Subcutaneous abdominal adipose tissue (tissue), 5 donors: ENCODE measurements around the gene CORO1C.

Experiments
- H3K27ac ChIP-seq: one replicate; pipeline ENCODE4 v1.7.0; 2013; ENCODE audit warnings: low read depth, mild to moderate bottlenecking, inconsistent platforms, low read length, moderate library complexity
- H3K27me3 ChIP-seq, 5 donors: one replicate each; pipeline ENCODE4 v1.7.0; 2013; ENCODE audit warnings: low read length in 5 of 5, inconsistent platforms in 1 of 5; ENCODE audit not compliant: control insufficient read depth in 5 of 5, insufficient read depth in 4 of 5
- H3K36me3 ChIP-seq, 5 donors: one replicate each; pipeline ENCODE4 v1.7.0; 2013; ENCODE audit warnings: low read length in 5 of 5; ENCODE audit not compliant: control insufficient read depth in 5 of 5, insufficient read depth in 5 of 5
- H3K4me1 ChIP-seq, 5 donors: one replicate each; pipeline ENCODE4 v1.7.0; 2013; ENCODE audit warnings: low read length in 5 of 5, mild to moderate bottlenecking in 3 of 5, moderate library complexity in 1 of 5; ENCODE audit not compliant: control insufficient read depth in 5 of 5, insufficient read depth in 5 of 5
- H3K4me3 ChIP-seq, 5 donors: one replicate each; pipeline ENCODE4 v1.7.0; 2013; ENCODE audit warnings: low read length in 5 of 5, low read depth in 1 of 5
- H3K9ac ChIP-seq, 5 donors: one replicate each; pipeline ENCODE4 v1.7.0; 2013; ENCODE audit warnings: low read length in 5 of 5, mild to moderate bottlenecking in 4 of 5, moderate library complexity in 3 of 5
- H3K9me3 ChIP-seq, 5 donors: one replicate each; pipeline ENCODE4 v1.7.0; 2013; ENCODE audit warnings: low read length in 5 of 5; ENCODE audit not compliant: control insufficient read depth in 5 of 5
- donor health status: healthy.
- donor health status: healthy.
- donor health status: healthy.
- donor health status: healthy.
- donor health status: healthy.

Gene CORO1C

DNA sequence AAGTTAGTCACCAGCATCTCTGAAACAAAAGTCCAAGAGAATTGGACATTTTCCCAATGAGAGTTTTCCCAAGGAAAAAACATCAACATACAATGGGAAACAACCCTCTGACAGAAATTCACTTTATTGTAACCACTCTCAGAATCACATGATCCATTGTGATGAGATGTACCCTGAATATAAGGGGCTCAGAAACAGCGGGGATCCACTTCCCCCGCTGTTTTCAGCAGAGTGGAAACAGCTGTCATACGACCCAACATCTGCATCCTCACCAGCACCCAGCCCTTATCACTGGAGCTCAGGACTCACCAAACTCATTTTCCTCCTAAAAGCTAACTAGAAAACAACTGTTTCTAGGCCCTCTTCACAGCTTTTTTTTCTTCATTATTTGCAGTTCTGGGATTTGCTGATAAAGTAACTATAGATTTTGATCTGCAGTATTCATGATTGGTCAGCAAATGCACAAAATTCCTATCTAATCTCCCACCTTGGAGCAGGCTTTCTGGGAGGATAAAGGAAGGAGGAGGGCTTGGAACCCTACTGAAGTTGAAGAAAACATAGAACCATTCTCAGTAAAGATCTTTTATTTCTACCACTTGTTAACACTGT, 31.3 kb downstream of the CORO1C start:
- no peaks in the 10 kb centered on the region for H3K27me3 ChIP-seq
- no peaks in the 10 kb centered on the region for H3K9me3 ChIP-seq
- H3K9ac ChIP-seq: no peak overlapping the region
- H3K36me3 ChIP-seq: peaks cover 13 to 40% (median 23%) of the 10 kb centered on the region in 5 donors
- peaks cover 1 to 46% (median 37%) of the 10 kb centered on the region in 5 donors for H3K4me1 ChIP-seq
- peak overlapping the region; percentile 21 for H3K27ac ChIP-seq
- H3K4me3 ChIP-seq: no peak overlapping the region

DNA sequence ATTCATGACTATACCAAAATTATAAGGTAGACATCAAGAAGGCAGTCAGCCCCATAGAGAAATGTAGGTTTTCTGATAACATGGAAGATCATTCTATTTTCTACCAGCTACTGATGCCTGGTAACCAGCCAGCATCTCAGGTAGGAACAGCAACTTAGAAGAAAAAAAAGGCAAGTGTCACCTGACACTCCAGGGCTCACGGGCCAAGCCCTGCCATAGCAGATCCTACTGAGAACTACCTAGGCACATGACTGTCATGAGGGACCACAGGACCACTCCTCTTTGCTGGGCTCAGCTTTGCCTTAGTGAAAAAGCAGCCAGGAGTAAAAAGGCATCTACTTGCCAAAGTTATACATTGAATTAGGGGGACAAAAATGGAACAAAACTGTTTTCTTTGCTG, 33.4 kb downstream of the CORO1C start:
- Histone ChIP-seq H3K9me3 (no peaks in the 10 kb centered on the region), H3K4me1 (peaks cover 0 to 37% (median 33%) of the 10 kb centered on the region in 5 donors), H3K27me3 (no peaks in the 10 kb centered on the region), H3K36me3 (peaks cover 13 to 40% (median 25%) of the 10 kb centered on the region in 5 donors), H3K9ac (no peak overlapping the region), H3K27ac (no peak overlapping the region), H3K4me3 (no peak overlapping the region)

DNA sequence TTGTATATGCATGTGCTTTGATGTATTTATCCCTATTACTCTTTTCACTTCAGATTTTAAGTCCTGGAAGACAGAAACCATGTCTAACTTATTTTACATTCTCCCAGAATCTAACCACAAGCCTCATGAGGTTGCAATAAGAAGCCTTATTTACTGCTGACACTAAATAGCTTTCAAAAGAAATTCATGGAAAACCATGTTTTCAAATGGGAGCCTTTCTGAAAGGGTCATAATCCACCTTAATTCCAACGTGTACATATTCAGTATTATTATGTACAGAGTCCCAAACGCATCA, 34.4 kb downstream of the CORO1C start:
- H3K9ac ChIP-seq: no peak overlapping the region
- H3K27ac ChIP-seq: peak overlapping the region; percentile 18
- no peaks in the 10 kb centered on the region for H3K9me3 ChIP-seq
- H3K27me3 ChIP-seq: no peaks in the 10 kb centered on the region
- H3K4me3 ChIP-seq: no peak overlapping the region
- peaks cover 6 to 34% (median 33%) of the 10 kb centered on the region in 5 donors for H3K4me1 ChIP-seq
- peaks cover 13 to 37% (median 25%) of the 10 kb centered on the region in 5 donors for H3K36me3 ChIP-seq

DNA sequence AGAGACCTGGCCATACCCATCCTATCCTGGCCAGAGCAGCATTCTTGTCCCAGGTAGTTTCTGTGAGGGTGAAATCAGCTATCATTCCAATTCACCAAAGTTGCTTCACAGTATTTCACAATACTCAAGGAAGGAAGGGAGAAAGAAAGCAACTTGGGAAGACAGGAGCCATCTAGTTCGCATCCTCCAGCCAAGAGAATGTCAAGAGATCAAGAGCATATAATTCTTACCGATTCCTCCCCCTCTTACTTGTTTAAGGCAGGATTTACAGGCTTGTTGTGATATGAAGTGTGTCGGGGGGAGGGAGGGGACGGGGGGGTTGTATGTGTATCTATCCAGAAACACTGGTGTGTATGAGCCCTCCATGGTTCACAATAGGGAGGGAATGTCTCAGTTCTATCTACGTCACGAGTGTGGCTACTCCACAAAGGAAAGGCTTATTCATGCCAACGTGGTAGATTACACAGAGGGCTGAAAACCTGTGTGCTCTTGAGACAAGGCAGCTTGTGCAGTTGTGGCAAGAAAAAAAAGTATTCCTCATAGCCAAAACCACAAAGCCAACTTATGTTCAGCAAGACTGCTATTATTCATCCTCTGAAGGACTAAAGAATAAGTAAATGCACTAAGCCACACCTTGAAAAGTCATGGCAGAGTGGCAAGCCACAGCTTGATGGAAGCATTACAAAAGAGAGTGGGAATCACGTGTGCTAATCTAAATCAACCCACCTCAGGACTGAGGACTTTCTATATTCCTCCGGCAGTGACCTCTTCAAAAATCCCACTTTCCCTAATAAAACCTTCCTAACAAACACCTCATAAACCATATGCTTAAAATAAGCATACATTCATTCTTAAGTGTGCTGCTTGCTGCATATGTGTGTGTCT, 35.0 kb downstream of the CORO1C start:
- Histone ChIP-seq H3K9me3 (no peaks in the 10 kb centered on the region), H3K4me1 (peaks cover 11 to 34% (median 32%) of the 10 kb centered on the region in 5 donors), H3K27me3 (no peaks in the 10 kb centered on the region), H3K36me3 (peaks cover 13 to 37% (median 25%) of the 10 kb centered on the region in 5 donors), H3K4me3 (no peak overlapping the region), H3K27ac (peak overlapping the region; percentile 18), H3K9ac (no peak overlapping the region)

DNA sequence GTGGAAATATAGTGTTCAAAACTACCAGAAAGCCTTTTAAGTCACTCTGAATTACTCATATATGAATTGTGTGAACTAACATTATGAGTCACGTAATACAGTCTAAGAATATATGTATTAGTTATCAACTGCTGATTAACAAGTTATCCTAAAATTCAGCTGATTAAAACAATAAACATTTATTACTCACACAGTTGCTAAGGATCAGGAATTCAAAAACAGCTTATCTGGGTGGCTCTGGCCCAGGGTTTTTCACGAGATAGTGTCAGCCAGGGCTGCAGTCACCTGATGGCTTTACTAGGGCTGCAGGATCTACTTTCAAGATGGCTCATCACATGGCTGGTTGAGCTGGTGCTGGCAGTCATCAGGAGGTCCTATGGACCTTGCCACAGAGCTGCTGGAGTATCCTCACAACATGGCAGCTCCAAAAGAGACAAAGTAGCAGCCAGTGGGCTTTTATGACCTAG, 36.5 kb downstream of the CORO1C start:
- Histone ChIP-seq H3K4me1 (peaks cover 25 to 41% (median 40%) of the 10 kb centered on the region in 5 donors), H3K27ac (peak overlapping the region; percentile 17), H3K36me3 (peaks cover 12 to 26% (median 21%) of the 10 kb centered on the region in 5 donors)

DNA sequence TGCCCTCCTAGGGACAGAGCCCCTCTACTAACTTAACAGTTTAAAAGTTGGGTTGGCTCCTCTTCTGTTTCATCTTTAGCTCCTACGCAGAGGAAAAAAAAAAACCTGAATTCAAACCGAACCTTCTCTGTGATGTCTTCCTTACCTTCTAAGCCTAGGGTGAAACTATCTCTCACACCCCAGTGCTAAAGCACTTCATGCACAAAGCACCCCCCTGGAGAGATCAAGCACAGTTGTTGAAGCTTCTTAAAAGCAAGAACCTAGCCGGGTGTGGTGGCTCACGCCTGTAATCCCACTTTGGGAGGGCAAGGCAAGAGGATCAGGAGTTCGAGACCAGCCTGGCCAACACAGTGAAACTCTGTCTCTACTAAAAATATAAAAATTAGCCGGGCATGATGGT, 37.6 kb downstream of the CORO1C start:
- H3K9ac ChIP-seq: no peak overlapping the region
- H3K4me3 ChIP-seq: no peak overlapping the region
- peaks cover 6 to 17% (median 12%) of the 10 kb centered on the region in 5 donors for H3K36me3 ChIP-seq
- no peaks in the 10 kb centered on the region for H3K9me3 ChIP-seq
- H3K27ac ChIP-seq: peak overlapping the region; percentile 44
- no peaks in the 10 kb centered on the region for H3K27me3 ChIP-seq
- H3K4me1 ChIP-seq: peaks cover 31 to 52% (median 45%) of the 10 kb centered on the region in 5 donors

More for the DNA sequence above, 36.5 kb downstream of the CORO1C start:
- H3K9ac ChIP-seq: no peak overlapping the region
- no peaks in the 10 kb centered on the region for H3K27me3 ChIP-seq
- no peak overlapping the region for H3K4me3 ChIP-seq
- H3K9me3 ChIP-seq: no peaks in the 10 kb centered on the region

DNA sequence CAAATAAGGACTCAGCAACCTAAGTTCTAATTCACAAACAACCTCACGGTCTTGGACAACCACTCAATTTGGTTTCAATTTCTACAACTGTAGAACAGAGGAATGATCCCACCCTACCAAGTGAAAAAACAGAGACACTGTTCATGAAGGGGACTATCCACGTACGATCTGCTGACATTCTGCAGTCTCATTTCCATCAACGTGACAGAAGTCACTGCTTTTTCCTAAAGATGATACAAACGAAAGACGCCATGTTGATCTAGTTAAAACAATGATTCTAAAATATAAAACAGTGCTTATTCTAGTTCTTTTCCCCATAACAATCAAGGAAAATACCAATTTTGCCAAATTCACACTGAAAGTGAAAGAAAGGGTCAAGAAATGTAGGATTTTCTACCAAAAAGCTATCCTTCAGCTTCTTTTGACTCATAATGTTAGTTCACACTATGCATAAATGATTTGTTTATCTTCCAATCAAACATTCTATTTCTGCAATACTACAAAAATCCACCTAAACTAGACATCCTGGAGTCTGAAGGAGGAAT, 38.1 kb downstream of the CORO1C start:
- H3K27ac ChIP-seq: peak overlapping the region; percentile 99
- peaks cover 4 to 14% (median 10%) of the 10 kb centered on the region in 5 donors for H3K36me3 ChIP-seq
- H3K9me3 ChIP-seq: no peaks in the 10 kb centered on the region
- H3K4me1 ChIP-seq: peaks cover 31 to 57% (median 50%) of the 10 kb centered on the region in 5 donors
- H3K9ac ChIP-seq: no peak overlapping the region
- no peaks in the 10 kb centered on the region for H3K27me3 ChIP-seq
- no peak overlapping the region for H3K4me3 ChIP-seq

DNA sequence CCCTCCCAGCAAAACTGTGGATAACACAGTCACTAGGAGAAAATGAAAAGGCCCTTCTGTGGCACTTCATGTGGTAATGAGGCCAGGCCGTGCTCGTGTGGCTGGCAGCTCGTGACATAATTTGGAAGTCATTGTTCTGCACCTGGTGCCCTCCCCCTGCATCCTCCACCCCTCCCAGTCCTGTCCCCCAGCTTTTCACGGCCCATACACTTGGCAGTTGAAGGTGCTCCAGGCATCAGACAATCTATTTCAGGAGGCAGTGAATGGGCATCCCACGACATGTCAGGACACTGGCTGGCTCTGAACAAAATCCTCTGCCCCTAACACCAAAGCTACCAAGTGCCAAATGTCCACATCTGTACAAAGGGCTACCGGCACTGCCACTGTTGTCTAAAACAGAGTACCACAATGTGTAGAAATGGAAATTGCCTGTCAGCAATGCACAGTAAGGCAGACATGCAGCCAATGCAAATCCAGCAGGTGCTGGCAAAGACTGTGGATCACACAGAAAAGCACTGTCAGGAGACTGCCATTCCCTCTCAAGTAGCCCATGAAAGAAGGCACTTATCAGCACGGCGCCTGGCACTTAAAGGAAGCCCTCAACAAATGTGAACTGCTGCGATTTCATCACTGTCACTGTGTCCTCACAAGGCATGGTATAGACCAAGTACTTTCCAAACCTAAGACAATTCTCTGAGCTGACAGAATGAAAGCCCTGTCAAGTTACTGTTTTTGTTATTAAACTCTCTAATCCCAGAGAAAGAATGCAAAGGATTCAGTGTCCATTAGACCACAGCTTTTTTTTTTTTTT, 39.1 kb downstream of the CORO1C start:
- Histone ChIP-seq H3K27ac (peak overlapping the region; percentile 99), H3K9me3 (no peaks in the 10 kb centered on the region), H3K4me3 (peak overlapping the region in 4 of 5 donors; percentile 1 to 58 (median 48)), H3K36me3 (peaks cover 0 to 10% (median 4%) of the 10 kb centered on the region in 5 donors), H3K9ac (peak overlapping the region in 4 of 5 donors; percentile 26 to 75 (median 68)), H3K4me1 (peaks cover 31 to 62% (median 54%) of the 10 kb centered on the region in 5 donors), H3K27me3 (no peaks in the 10 kb centered on the region)

DNA sequence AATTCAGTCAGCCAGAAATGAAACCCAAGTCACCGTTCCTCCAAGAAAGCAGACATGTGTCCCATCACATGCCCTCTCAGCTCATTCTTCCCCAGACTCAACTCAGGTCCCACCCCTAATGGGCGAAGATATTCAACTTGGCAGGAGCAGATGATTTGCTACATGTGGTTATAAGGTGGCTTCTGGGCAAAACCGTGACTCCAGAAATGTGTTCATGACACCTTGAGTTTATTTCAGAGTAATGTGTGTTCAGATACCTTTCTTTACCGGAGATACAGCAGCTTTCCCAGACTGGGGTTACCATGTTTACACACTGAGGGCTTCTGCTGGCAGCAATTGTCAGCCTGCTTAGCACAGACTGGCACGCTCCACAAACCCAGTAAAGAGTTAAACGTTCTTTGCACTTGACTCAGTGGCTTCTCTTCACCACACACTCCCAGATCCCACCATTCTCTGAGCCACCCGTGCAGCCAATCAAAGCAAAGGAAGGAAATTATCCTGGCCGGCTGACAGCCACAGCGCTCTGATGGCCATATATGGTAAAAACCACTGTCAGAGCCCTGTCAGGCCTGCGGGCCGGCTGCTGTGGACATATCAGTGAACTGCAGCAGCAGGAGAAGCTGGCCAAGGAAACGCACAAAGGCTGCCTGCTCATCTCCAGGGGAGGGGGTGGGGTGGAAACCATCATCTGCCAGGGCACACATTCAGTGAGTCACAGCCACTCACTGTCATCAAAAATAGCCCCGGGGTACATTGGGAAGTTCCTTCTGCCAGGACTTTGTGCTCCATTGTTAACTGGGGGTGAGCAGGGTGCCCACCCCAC, 39.9 kb downstream of the CORO1C start:
- H3K27me3 ChIP-seq: no peaks in the 10 kb centered on the region
- H3K36me3 ChIP-seq: peaks cover 0 to 10% (median 4%) of the 10 kb centered on the region in 5 donors
- H3K4me1 ChIP-seq: peaks cover 31 to 63% (median 59%) of the 10 kb centered on the region in 5 donors
- peak overlapping the region; percentile 51 to 67 (median 58) for H3K4me3 ChIP-seq
- H3K9ac ChIP-seq: peak overlapping the region; percentile 43 to 97 (median 63)
- H3K27ac ChIP-seq: peak overlapping the region; percentile 99
- no peaks in the 10 kb centered on the region for H3K9me3 ChIP-seq
